VCaP (cell line): ENCODE data around the gene CLIP4.

Experiments
- H3K27ac ChIP-seq: fragments of 450-650 bp; 2 replicates; pipeline ENCODE4 v1.5.1; 2017
- TF ChIP-seq, protein P1 (sequence below): fragments of 450-650 bp; conservative IDR thresholded peaks from 2 replicates; pipeline ENCODE4 v1.5.1; 2017; ENCODE audit warnings: mild to moderate bottlenecking, moderate library complexity

Gene CLIP4

DNA sequence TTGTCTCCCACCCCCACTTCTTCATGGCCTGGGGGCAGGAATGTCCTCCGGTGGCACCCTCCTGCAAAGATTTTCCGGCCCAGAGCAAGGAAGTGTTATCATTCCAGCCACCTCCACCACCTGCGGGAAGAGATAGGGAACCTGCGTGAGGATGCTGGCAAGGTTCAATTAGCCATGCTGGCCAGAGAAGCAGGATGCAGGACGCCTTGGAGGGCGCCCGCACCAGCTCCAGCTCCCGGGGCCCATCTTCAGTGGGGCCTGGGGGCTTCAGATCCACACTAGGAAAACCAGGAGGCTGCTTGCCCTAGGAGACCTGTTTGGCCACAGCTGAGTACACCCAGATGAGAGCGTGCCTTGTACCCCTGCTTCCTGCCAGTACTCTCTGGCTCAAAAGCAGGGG is 113.7 kb downstream of the CLIP4 start:
- H3K27ac ChIP-seq = no peak overlapping the region
- TF ChIP-seq, protein P1, sequence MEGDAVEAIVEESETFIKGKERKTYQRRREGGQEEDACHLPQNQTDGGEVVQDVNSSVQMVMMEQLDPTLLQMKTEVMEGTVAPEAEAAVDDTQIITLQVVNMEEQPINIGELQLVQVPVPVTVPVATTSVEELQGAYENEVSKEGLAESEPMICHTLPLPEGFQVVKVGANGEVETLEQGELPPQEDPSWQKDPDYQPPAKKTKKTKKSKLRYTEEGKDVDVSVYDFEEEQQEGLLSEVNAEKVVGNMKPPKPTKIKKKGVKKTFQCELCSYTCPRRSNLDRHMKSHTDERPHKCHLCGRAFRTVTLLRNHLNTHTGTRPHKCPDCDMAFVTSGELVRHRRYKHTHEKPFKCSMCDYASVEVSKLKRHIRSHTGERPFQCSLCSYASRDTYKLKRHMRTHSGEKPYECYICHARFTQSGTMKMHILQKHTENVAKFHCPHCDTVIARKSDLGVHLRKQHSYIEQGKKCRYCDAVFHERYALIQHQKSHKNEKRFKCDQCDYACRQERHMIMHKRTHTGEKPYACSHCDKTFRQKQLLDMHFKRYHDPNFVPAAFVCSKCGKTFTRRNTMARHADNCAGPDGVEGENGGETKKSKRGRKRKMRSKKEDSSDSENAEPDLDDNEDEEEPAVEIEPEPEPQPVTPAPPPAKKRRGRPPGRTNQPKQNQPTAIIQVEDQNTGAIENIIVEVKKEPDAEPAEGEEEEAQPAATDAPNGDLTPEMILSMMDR = no peak

GRCh38 chr2:29229640-29230039 is 114.4 kb downstream of the CLIP4 start:
- TF ChIP-seq, protein P1 = no peak
- H3K27ac ChIP-seq = no peak overlapping the region

DNA sequence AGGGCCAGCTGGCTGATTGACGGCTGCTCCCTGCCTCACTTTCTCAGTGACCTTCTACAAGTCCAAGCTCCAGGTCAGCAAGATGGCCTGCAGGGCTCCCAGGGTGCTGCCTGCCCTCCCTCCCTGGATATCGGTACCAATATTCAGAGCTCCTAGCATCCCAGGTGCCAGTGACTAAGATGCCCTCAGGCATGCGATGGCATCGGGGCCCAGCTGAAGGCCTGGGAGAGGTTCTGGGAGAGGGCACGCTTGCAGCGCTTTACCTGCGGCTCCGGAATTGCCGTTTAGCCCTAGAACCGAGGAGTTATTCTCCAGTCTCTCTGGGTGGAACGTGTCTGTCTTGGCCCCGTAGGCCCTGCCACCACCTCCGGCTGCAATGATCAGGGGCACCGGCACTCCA is 116.8 kb downstream of the CLIP4 start:
- TF ChIP-seq, protein P1 = no peak
- H3K27ac ChIP-seq = no peak overlapping the region

- peak overlapping the region; percentile 75 for H3K27ac ChIP-seq
- TF ChIP-seq, protein P1 = no peak
Observed at GRCh38 chr2:29233428-29233827, 118.2 kb downstream of the CLIP4 start.

GRCh38 chr2:29235411-29235810 is 120.2 kb downstream of the CLIP4 start:
- no peak overlapping the region for H3K27ac ChIP-seq
- TF ChIP-seq, protein P1 = no peak

GRCh38 chr2:29236074-29236473 is 120.9 kb downstream of the CLIP4 start:
- no peak overlapping the region for H3K27ac ChIP-seq
- TF ChIP-seq, protein P1 = no peak

DNA sequence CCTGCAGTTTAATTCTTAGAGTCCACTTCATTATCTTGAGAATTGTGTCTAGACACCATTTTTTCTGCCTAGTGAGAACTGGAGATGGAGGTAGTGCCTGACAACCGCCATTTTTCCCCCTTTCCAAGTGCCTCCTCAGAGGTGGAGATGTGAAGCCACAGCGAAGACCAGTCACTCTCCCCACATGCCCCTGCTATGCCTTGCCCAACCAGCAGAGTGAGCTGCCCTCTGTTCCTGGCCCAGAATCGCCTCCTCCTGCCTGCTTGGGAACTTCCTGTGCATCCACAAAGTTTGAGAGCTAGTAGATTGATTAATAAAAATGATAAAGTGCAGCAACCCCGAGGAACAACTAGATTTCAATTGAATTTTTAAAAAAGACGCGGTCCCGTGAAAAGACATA is 123.3 kb downstream of the CLIP4 start:
- TF ChIP-seq, protein P1 = peak; percentile 85
- H3K27ac ChIP-seq = no peak overlapping the region
